Left lung (tissue), 14 donors: ENCODE results near the gene BRPF1. TPM values are rescaled to one million over a fixed set of nuclear protein-coding genes. Genes with fewer than 3 reads are reported as not detected.

Source experiments
- ATAC-seq: fragments of 200-7000 bp; cut with Tn5 transposase; one replicate; pipeline ENCODE4 v1.9.1; 2020; ENCODE audit warnings: moderate library complexity
- DNase-seq, 4 donors: peaks; one replicate each; pipeline ENCODE4 v3.0.0-alpha.2; 2013 to 2020
- H3K27ac ChIP-seq, 2 donors: fragments of 200-600 bp; sonication (generic) in 1 of 2; one replicate each; pipeline versions ENCODE4 v1.5.0 to v1.8.0; 2020 to 2021
- H3K27me3 ChIP-seq, 2 donors: fragments of 200-600 bp; sonication (generic) in 1 of 2; one replicate each; pipeline versions ENCODE4 v1.5.0 to v1.8.0; 2020 to 2021
- H3K36me3 ChIP-seq, 2 donors: fragments of 200-600 bp; sonication (generic) in 1 of 2; one replicate each; pipeline versions ENCODE4 v1.5.0 to v1.8.0; 2020 to 2021
- H3K4me1 ChIP-seq, 2 donors: fragments of 200-600 bp; one replicate each; pipeline ENCODE4 v1.8.0; 2021
- H3K4me3 ChIP-seq, 2 donors: fragments of 200-600 bp; sonication (generic) in 1 of 2; one replicate each; pipeline versions ENCODE4 v1.5.0 to v1.8.0; 2020 to 2021; ENCODE audit warnings: mild to moderate bottlenecking in 1 of 2
- H3K9me3 ChIP-seq, 2 donors: fragments of 200-600 bp; sonication (generic) in 1 of 2; one replicate each; pipeline versions ENCODE4 v1.5.0 to v1.8.0; 2020 to 2021
- intact Hi-C, 2 donors: fragments of 100-400 bp; cut with DNase I; formaldehyde crosslinking; loops; one replicate each; pipeline versions ENCODE4 v1.11.2 to v1.14.2; 2022
- long read RNA-seq, 12 donors: library from polyadenylated mRNA in 2 of 12; unstranded in 2 of 12; transcript quantifications; one replicate each; pipeline ENCODE4 v2.0.0 and lab custom pipeline, GENCODE V29; 2019 to 2026
- polyA plus RNA-seq, 6 donors: library from polyadenylated mRNA; unstranded; fragments of 120-200 nt; gene quantifications; one replicate each; pipeline ENCODE4 v1.2.1, GENCODE V29; 2013; ENCODE audit not compliant: insufficient read length in 6 of 6
- total RNA-seq, 2 donors: library from RNA; stranded (reverse); fragmentation: NEBNext Ultra II Directional; extraction: Animal tissue kit (Norgen Biotek cat#: 25700); gene quantifications; one replicate each; pipeline ENCODE4 v1.2.1, GENCODE V29; 2021
- TF ChIP-seq, protein P1 (sequence below), 2 donors: fragments of 200-600 bp; sonication (generic) in 1 of 2; IDR thresholded peaks; one replicate each; pipeline versions ENCODE4 v1.5.0 to v1.8.0; 2021; ENCODE audit warnings: antibody characterized with exemption in 2 of 2
- donor health status: DM: no; HTN: yes; CAD: no.
- donor health status: DM: no; HTN: no; CAD: no.

The BRPF1 gene, protein sequence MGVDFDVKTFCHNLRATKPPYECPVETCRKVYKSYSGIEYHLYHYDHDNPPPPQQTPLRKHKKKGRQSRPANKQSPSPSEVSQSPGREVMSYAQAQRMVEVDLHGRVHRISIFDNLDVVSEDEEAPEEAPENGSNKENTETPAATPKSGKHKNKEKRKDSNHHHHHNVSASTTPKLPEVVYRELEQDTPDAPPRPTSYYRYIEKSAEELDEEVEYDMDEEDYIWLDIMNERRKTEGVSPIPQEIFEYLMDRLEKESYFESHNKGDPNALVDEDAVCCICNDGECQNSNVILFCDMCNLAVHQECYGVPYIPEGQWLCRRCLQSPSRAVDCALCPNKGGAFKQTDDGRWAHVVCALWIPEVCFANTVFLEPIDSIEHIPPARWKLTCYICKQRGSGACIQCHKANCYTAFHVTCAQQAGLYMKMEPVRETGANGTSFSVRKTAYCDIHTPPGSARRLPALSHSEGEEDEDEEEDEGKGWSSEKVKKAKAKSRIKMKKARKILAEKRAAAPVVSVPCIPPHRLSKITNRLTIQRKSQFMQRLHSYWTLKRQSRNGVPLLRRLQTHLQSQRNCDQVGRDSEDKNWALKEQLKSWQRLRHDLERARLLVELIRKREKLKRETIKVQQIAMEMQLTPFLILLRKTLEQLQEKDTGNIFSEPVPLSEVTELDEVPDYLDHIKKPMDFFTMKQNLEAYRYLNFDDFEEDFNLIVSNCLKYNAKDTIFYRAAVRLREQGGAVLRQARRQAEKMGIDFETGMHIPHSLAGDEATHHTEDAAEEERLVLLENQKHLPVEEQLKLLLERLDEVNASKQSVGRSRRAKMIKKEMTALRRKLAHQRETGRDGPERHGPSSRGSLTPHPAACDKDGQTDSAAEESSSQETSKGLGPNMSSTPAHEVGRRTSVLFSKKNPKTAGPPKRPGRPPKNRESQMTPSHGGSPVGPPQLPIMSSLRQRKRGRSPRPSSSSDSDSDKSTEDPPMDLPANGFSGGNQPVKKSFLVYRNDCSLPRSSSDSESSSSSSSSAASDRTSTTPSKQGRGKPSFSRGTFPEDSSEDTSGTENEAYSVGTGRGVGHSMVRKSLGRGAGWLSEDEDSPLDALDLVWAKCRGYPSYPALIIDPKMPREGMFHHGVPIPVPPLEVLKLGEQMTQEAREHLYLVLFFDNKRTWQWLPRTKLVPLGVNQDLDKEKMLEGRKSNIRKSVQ (N-terminal part only)
- total RNA-seq, result 10 to 100 TPM; 15.2 to 22.3 TPM
- 10 to 100 TPM; 17.7 to 24.1 (median 21.9) TPM for polyA plus RNA-seq
- long read RNA-seq, donor 1, partial matches to known transcripts, result 22 of 22 reads
- long read RNA-seq, donor 1, other reads (novel, unspliced or antisense), result 0 of 22 reads
- long read RNA-seq, donor 2, partial matches to known transcripts, result 5 of 5 reads
- long read RNA-seq, donor 2, other reads (novel, unspliced or antisense), result 0 of 5 reads
- long read RNA-seq, donor 3, full-length matches to known transcripts, result 2 of 11 reads
- long read RNA-seq, donor 3, partial matches to known transcripts, result 9 of 11 reads
- long read RNA-seq, donor 3, other reads (novel, unspliced or antisense), result 0 of 11 reads
- long read RNA-seq, donor 4, partial matches to known transcripts, result 1 of 1 reads
- long read RNA-seq, donor 4, other reads (novel, unspliced or antisense), result 0 of 1 reads
- long read RNA-seq, donor 5, partial matches to known transcripts, result 16 of 17 reads
- long read RNA-seq, donor 5, other reads (novel, unspliced or antisense), result 0 of 17 reads
- long read RNA-seq, donor 6, full-length matches to known transcripts, result 1 of 1 reads
- long read RNA-seq, donor 6, partial matches to known transcripts, result 0 of 1 reads
- long read RNA-seq, donor 6, other reads (novel, unspliced or antisense), result 0 of 1 reads
- long read RNA-seq, donor 7, partial matches to known transcripts, result 9 of 9 reads
- long read RNA-seq, donor 7, other reads (novel, unspliced or antisense), result 0 of 9 reads
- long read RNA-seq, donor 8, partial matches to known transcripts, result 30 of 30 reads
- long read RNA-seq, donor 8, other reads (novel, unspliced or antisense), result 0 of 30 reads
- long read RNA-seq, donor 9, result 0 reads
- long read RNA-seq, donor 10, result 0 reads
- long read RNA-seq, donor 11, full-length matches to known transcripts, result 1 of 8 reads
- long read RNA-seq, donor 11, partial matches to known transcripts, result 7 of 8 reads
- long read RNA-seq, donor 11, other reads (novel, unspliced or antisense), result 0 of 8 reads
- long read RNA-seq, donor 12, full-length matches to known transcripts, result 2 of 14 reads
- long read RNA-seq, donor 12, partial matches to known transcripts, result 12 of 14 reads
- long read RNA-seq, donor 12, other reads (novel, unspliced or antisense), result 0 of 14 reads

DNA sequence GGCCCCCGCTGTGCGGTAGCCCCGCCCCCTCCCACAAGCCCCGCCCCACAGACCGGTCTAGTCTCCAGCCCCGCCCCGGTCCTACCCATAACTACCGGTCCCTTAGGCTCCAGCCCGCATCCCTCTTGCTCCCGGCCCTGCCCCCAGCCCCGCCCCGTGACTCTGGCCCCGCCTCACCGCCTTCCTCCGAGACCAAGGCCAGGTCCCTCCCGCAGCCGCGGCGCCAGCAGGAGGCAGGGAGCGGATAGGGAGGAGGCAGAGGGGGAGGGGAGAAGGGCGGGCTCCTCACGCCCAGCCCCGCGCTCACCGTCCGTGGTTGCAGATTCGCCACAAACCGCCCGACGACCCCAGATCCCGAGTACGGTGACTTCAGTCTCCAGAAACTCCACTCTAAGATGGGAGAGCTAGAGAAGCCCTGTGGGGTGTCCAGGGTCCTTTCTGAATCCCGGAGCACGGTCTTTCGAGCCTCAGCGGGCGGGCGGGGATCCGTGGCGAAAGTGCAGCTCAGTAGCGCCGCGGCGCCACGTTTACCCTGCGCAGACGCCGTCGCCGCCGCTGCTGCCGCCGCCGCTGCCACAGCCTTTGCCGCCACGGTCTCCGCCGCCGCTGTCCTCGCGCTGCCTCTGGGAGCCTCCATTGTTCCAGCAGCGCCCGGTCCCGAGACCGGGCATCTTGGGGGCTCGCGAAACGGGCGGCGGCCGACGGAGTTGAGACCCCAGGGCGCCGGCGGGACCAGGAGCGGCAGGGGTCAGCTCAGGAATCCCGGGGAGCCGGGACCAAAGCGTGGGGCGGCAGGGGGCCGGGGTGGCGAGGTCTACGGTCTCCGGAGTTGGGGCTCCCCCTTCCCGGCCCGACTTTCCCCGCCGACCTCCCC, at the start of gene BRPF1:
Gene BRPF1, plus strand, starts transcription at position 530 of the 874 bp plus-strand sequence. CDS start 2,406 bp downstream, outside the sequence.
- Histone ChIP-seq H3K27ac (peak within 1 kb of the TSS; percentile 98), H3K4me1 (peaks cover 12 to 44% of the 10 kb centered on the region in 2 donors), H3K27me3 (no peaks in the 10 kb centered on the region), H3K9me3 (no peaks in the 10 kb centered on the region), H3K4me3 (peak within 1 kb of the TSS; percentile 97 to 99), H3K36me3 (peaks cover 0 to 23% of the 10 kb centered on the region in 2 donors)
- TF ChIP-seq, protein P1, sequence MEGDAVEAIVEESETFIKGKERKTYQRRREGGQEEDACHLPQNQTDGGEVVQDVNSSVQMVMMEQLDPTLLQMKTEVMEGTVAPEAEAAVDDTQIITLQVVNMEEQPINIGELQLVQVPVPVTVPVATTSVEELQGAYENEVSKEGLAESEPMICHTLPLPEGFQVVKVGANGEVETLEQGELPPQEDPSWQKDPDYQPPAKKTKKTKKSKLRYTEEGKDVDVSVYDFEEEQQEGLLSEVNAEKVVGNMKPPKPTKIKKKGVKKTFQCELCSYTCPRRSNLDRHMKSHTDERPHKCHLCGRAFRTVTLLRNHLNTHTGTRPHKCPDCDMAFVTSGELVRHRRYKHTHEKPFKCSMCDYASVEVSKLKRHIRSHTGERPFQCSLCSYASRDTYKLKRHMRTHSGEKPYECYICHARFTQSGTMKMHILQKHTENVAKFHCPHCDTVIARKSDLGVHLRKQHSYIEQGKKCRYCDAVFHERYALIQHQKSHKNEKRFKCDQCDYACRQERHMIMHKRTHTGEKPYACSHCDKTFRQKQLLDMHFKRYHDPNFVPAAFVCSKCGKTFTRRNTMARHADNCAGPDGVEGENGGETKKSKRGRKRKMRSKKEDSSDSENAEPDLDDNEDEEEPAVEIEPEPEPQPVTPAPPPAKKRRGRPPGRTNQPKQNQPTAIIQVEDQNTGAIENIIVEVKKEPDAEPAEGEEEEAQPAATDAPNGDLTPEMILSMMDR (IDR thresholded peaks at IDR 0.05), result no peak
- peak; percentile 99 to 100 (median 100) for DNase-seq
- ATAC-seq, result peak; percentile 98
- intact Hi-C loops, result no loop called here

DNA sequence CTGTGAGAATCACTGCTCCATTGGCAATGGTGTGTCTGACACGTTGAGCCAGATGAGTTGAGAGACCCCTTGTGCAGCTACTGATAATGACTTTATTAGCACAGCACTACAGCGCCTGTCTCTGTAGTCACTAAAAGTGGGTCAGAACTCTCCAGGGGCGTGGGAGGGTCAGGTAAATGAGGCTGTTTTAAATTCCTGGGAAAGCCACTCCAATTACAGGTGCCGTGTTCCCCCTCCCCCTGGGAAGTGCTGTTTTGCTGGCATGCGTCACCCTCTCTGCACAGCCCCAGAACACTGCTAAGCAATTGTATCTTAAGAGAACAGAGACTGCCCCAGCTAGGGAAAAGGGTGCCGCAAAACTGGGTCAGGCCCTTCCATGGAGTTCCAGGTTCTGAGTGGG, 49.4 kb upstream of the BRPF1 start:
- no peak for DNase-seq
- H3K4me3 ChIP-seq, result no peak overlapping the region
- peak; percentile 41 for ATAC-seq
- H3K27me3 ChIP-seq, result no peaks in the 10 kb centered on the region
- no peaks in the 10 kb centered on the region for H3K9me3 ChIP-seq
- no peaks in the 10 kb centered on the region for H3K4me1 ChIP-seq
- TF ChIP-seq, protein P1 (IDR thresholded peaks at IDR 0.05), result no peak
- peaks cover 0 to 100% of the 10 kb centered on the region in 2 donors for H3K36me3 ChIP-seq
- intact Hi-C loops, result no loop called here
- no peak overlapping the region for H3K27ac ChIP-seq

DNA sequence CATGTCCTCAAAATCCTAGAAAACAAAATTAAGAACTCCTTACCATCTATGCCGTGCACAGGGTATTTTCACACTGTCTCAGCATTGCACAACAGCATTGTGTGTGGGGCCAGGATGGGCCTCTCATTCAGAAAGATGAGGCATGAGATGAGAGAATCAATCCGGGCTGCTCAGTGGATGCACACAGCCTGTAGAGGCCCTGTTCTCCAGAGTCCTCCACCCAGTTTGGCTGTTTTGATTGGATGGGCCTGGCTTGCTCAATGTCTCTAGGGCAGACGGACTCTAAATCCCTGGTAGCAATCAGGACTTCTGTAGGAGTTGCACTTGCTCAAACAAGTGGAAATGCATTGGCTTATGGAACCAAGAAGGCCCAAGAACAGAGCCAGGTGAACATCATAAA, 48.1 kb upstream of the BRPF1 start:
- Histone ChIP-seq H3K27me3 (no peaks in the 10 kb centered on the region), H3K4me1 (no peaks in the 10 kb centered on the region), H3K27ac (no peak overlapping the region), H3K36me3 (peaks cover 0 to 100% of the 10 kb centered on the region in 2 donors), H3K4me3 (no peak overlapping the region), H3K9me3 (no peaks in the 10 kb centered on the region)
- DNase-seq (no peak), ATAC-seq (no peak)
- intact Hi-C loops, result no loop called here
- TF ChIP-seq, protein P1 (IDR thresholded peaks at IDR 0.05), result no peak
